Activated CD8-positive, alpha-beta memory T cell treated with anti-CD3 and anti-CD28 coated beads, Interleukin-2, amount 50 U/mL, for 24 hours (primary cell): ENCODE data around the gene PCNX2.

Source experiments
- DNase-seq: peaks from one replicate; pipeline ENCODE4 v3.0.0-alpha.2; 2020; ENCODE audit errors: extremely low read depth

Gene PCNX2

GRCh38 chr1:233060461-233060994 is 235.0 kb downstream of the PCNX2 start:
- no peak for DNase-seq

GRCh38 chr1:233057836-233058235 is 237.7 kb downstream of the PCNX2 start:
- no peak for DNase-seq

GRCh38 chr1:233055879-233056641 is 239.5 kb downstream of the PCNX2 start:
- no peak for DNase-seq

GRCh38 chr1:233045588-233045987 is 249.9 kb downstream of the PCNX2 start:
- no peak for DNase-seq

- no peak for DNase-seq
These were observed 252.7 kb downstream of the PCNX2 start for GRCh38 chr1:233042834-233043233.

- no peak for DNase-seq
These were observed 255.0 kb downstream of the PCNX2 start for GRCh38 chr1:233040494-233040893.

- no peak for DNase-seq
These were observed 256.9 kb downstream of the PCNX2 start for GRCh38 chr1:233038581-233038980.

GRCh38 chr1:233037843-233038242 is 257.7 kb downstream of the PCNX2 start:
- DNase-seq: no peak

GRCh38 chr1:233034836-233035235 is 260.7 kb downstream of the PCNX2 start:
- DNase-seq: no peak

GRCh38 chr1:233033361-233033760 is 262.2 kb downstream of the PCNX2 start:
- no peak for DNase-seq

- DNase-seq: no peak
These were observed 262.6 kb downstream of the PCNX2 start for GRCh38 chr1:233032916-233033315.

- no peak for DNase-seq
These were observed 264.0 kb downstream of the PCNX2 start for GRCh38 chr1:233031521-233031920.

GRCh38 chr1:233027046-233027445 is 268.5 kb downstream of the PCNX2 start:
- no peak for DNase-seq

- no peak for DNase-seq
These were observed 270.0 kb downstream of the PCNX2 start for GRCh38 chr1:233025567-233025966.

GRCh38 chr1:233025157-233025556 is 270.4 kb downstream of the PCNX2 start:
- DNase-seq: no peak

GRCh38 chr1:233024199-233024598 is 271.3 kb downstream of the PCNX2 start:
- DNase-seq: no peak

GRCh38 chr1:233022246-233022645 is 273.3 kb downstream of the PCNX2 start:
- DNase-seq: no peak

- no peak for DNase-seq
These were observed 275.1 kb downstream of the PCNX2 start for GRCh38 chr1:233020426-233020825.

- no peak for DNase-seq
These were observed 275.7 kb downstream of the PCNX2 start for GRCh38 chr1:233019778-233020325.

GRCh38 chr1:233019083-233019482 is 276.4 kb downstream of the PCNX2 start:
- DNase-seq: no peak

GRCh38 chr1:233016798-233017197 is 278.7 kb downstream of the PCNX2 start:
- no peak for DNase-seq

GRCh38 chr1:233015965-233016364 is 279.6 kb downstream of the PCNX2 start:
- DNase-seq: no peak

GRCh38 chr1:233012021-233012420 is 283.5 kb downstream of the PCNX2 start:
- DNase-seq: no peak
